ENCODE results near the gene LCNL1.

GRCh38 chr9:136956604-136957003 lies 26.2 kb upstream of the LCNL1 start:
- TF ChIP-seq EZH2 (IDR thresholded peaks at IDR 0.05; ENCODE audit: low read length) (no peak), CTCF (optimal IDR thresholded peaks at IDR 0.05 in 1 of 3, IDR thresholded peaks at IDR 0.05 in 1 of 3, conservative IDR thresholded peaks at IDR 0.05 in 1 of 3; ENCODE audit: extremely low read depth in 1 of 3, insufficient read depth in 2 of 3, low read length in 3 of 3) (no peak)
